ENCODE results near the gene BCAS3.
A peak's percentile ranks its signal among the peaks of the same experiment; 100 is the strongest.

GRCh38 chr17:60639019-60639330 is 38.7 kb upstream of the BCAS3 start:
- TF ChIP-seq CTCF (IDR thresholded peaks at IDR 0.05 in 8 of 11, conservative IDR thresholded peaks at IDR 0.05 in 3 of 11) = peak in 2 of 11 experiments; percentile 31 to 39
- no peak for TF ChIP-seq POLR2AphosphoS5 (IDR thresholded peaks at IDR 0.05)

Measured in spleen (tissue), 7 donors.